B cell (primary cell): Measurements from ENCODE around the gene GDF2.

Experiments used
- CTCF ChIP-seq: fragments of 200-600 bp; IDR thresholded peaks from one replicate; pipeline ENCODE4 v1.8.0; 2022; ENCODE audit warnings: antibody characterized with exemption, mild to moderate bottlenecking
- EZH2 ChIP-seq: IDR thresholded peaks from 2 replicates; pipeline ENCODE4 v1.6.1; 2012; ENCODE audit warnings: borderline replicate concordance, low read depth, mild to moderate bottlenecking, moderate library complexity, low read length; ENCODE audit not compliant: insufficient read depth, poor library complexity, severe bottlenecking

DNA sequence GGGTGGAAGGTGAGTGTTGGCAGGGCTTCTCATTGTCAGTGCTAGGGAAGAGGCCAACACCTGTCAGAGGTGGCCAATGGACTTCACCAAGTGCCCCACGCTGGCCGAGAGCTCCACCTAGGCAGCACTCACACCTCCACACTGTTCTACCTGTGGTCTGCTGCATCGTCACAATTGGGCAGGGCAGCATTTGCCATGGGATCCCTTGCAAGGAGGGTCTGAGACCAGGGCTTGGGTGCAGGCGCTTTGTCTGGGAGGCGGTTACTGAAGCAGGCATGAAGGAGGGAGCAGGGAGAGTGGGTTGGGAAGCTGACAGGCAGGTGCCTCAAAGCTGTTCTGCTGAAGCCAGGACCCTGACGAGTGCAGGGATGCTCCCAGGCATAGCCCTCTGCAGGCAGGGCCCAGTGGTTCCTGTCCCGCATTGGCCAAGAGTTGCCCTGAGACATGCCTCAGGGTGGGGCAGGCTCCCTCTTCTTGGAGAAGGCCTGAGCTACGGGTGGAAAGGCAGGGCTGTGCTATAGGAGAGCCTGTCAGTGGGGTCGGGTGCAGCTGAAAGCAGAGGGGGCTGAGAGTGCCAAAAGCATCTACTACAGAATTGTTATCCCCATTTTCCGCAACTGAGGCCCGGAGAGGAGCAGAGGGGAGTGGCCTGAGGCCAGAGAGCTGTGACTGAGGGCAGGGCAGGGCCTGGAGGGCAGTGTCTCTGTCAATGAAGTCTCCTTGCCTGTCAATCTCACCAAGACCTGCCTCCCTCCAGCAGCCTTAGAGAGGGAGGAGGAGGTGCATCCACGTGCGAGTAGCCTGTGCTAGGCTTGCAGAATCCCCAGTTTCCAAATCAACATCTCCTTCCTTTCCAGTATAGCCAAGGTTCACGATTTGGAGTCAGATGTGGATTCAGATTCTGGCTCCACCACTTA is 29.9 kb downstream of the GDF2 start:
- no peak for TF ChIP-seq CTCF
- no peak for TF ChIP-seq EZH2
